ENCODE results near the gene MAPKAPK2. TPM values are rescaled to one million over a fixed set of nuclear protein-coding genes. Genes with fewer than 3 reads are reported as not detected.

Gene MAPKAPK2
- total RNA-seq, 4 donors from 2014 or later = 115 to 207 (median 140) TPM

- in situ Hi-C loops (cut with MboI; ENCODE audit: low sequenced_read_pairs in 4 of 4) = no loop called here
- Histone ChIP-seq H3K36me3 (no peaks in the 10 kb centered on the region), H3K9me3 (no peaks in the 10 kb centered on the region), H3K4me3 (no peak overlapping the region), H3K27ac (no peak overlapping the region), H3K4me1 (no peaks in the 10 kb centered on the region), H3K27me3 (no peaks in the 10 kb centered on the region)
- intact Hi-C loops (cut with DNase I; ENCODE audit: low total_unique reads) = no loop called here
- DNase-seq (no peak), ATAC-seq (no peak)
- TF ChIP-seq POLR2A (IDR thresholded peaks at IDR 0.05) (no peak), CTCF (IDR thresholded peaks at IDR 0.05 in 4 of 5, conservative IDR thresholded peaks at IDR 0.05 in 1 of 5) (no peak)
Observed at GRCh38 chr1:206745301-206745700, 60.6 kb downstream of the MAPKAPK2 start.

- H3K36me3 ChIP-seq = no peaks in the 10 kb centered on the region
- intact Hi-C loops (cut with DNase I; ENCODE audit: low total_unique reads) (no loop called here), in situ Hi-C loops (cut with MboI; ENCODE audit: low sequenced_read_pairs in 4 of 4) (no loop called here)
- H3K27me3 ChIP-seq = no peaks in the 10 kb centered on the region
- ATAC-seq (no peak), DNase-seq (no peak)
- no peaks in the 10 kb centered on the region for H3K9me3 ChIP-seq
- H3K4me1 ChIP-seq = no peaks in the 10 kb centered on the region
- H3K4me3 ChIP-seq = no peak overlapping the region
- TF ChIP-seq POLR2A (IDR thresholded peaks at IDR 0.05) (no peak), CTCF (IDR thresholded peaks at IDR 0.05 in 4 of 5, conservative IDR thresholded peaks at IDR 0.05 in 1 of 5) (no peak)
- H3K27ac ChIP-seq = no peak overlapping the region
Observed at GRCh38 chr1:206748348-206749030, 63.8 kb downstream of the MAPKAPK2 start.

GRCh38 chr1:206751891-206752290 is 67.2 kb downstream of the MAPKAPK2 start:
- Histone ChIP-seq H3K36me3 (no peaks in the 10 kb centered on the region), H3K4me3 (no peak overlapping the region), H3K27ac (no peak overlapping the region), H3K9me3 (no peaks in the 10 kb centered on the region), H3K27me3 (no peaks in the 10 kb centered on the region), H3K4me1 (no peaks in the 10 kb centered on the region)
- no peak for TF ChIP-seq POLR2A (IDR thresholded peaks at IDR 0.05)
- no peak for TF ChIP-seq CTCF (IDR thresholded peaks at IDR 0.05 in 4 of 5, conservative IDR thresholded peaks at IDR 0.05 in 1 of 5)
- intact Hi-C loops (cut with DNase I; ENCODE audit: low total_unique reads) (no loop called here), in situ Hi-C loops (cut with MboI; ENCODE audit: low sequenced_read_pairs in 4 of 4) (no loop called here)
- DNase-seq (no peak), ATAC-seq (no peak)

GRCh38 chr1:206752481-206752880 is 67.8 kb downstream of the MAPKAPK2 start:
- in situ Hi-C loops (cut with MboI; ENCODE audit: low sequenced_read_pairs in 4 of 4) = no loop called here
- H3K27me3 ChIP-seq = no peaks in the 10 kb centered on the region

More at GRCh38 chr1:206752481-206752880, 67.8 kb downstream of the MAPKAPK2 start:
- H3K4me3 ChIP-seq = no peak overlapping the region
- H3K36me3 ChIP-seq = no peaks in the 10 kb centered on the region
- H3K9me3 ChIP-seq = no peaks in the 10 kb centered on the region
- intact Hi-C loops (cut with DNase I; ENCODE audit: low total_unique reads) = no loop called here
- DNase-seq (no peak), ATAC-seq (no peak)
- TF ChIP-seq CTCF (IDR thresholded peaks at IDR 0.05 in 4 of 5, conservative IDR thresholded peaks at IDR 0.05 in 1 of 5) = no peak
- no peak for TF ChIP-seq POLR2A (IDR thresholded peaks at IDR 0.05)
- no peaks in the 10 kb centered on the region for H3K4me1 ChIP-seq
- H3K27ac ChIP-seq = no peak overlapping the region
